ENCODE measurements around the gene NBL1. TPM values are rescaled to one million over a fixed set of nuclear protein-coding genes. Genes with fewer than 3 reads are reported as not detected.
"Not testable (repeated sequence)": the region's sequence is repeated elsewhere in the genome, so short reads cannot be mapped to it uniquely, and the experiment has no call there.

The NBL1 gene
- total and polyA plus RNA-seq, 7 donors = 64.1 to 394 (median 128) TPM

DNA sequence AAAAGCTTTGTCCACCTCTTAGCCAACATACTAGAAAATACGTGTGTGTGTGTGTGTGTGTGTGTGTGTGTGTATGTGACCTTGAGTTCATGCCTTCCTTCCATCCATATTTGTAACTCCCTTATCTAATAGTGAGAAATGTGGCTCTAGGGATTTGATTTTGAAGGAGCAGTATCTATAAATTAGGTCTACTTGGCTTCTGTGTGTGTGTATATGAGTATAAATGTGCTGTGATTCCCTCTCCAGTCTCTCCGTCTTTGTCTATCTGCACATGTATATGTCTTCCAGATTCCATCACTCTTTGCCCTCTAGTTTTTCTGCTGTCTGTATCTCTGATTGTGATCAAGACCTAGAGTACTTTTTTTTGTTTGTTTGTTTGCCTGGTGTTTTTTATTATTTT is 11.9 kb upstream of the NBL1 start:
- H3K4me3 ChIP-seq = no peak overlapping the region
- intact Hi-C loops (cut with DNase I) = no loop called here
- no peak overlapping the region for H3K27ac ChIP-seq
- 90 to 92% methylated on average over 2 of the region's 2 CpGs for WGBS, 2 donors
- peaks cover 0 to 26% (median 4%) of the 10 kb centered on the region in 4 donors for H3K36me3 ChIP-seq
- DNase-seq = no peak
- H3K4me1 ChIP-seq = no peaks in the 10 kb centered on the region
- TF ChIP-seq, protein P1, sequence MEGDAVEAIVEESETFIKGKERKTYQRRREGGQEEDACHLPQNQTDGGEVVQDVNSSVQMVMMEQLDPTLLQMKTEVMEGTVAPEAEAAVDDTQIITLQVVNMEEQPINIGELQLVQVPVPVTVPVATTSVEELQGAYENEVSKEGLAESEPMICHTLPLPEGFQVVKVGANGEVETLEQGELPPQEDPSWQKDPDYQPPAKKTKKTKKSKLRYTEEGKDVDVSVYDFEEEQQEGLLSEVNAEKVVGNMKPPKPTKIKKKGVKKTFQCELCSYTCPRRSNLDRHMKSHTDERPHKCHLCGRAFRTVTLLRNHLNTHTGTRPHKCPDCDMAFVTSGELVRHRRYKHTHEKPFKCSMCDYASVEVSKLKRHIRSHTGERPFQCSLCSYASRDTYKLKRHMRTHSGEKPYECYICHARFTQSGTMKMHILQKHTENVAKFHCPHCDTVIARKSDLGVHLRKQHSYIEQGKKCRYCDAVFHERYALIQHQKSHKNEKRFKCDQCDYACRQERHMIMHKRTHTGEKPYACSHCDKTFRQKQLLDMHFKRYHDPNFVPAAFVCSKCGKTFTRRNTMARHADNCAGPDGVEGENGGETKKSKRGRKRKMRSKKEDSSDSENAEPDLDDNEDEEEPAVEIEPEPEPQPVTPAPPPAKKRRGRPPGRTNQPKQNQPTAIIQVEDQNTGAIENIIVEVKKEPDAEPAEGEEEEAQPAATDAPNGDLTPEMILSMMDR (IDR thresholded peaks at IDR 0.05) = no peak
- TF ChIP-seq EP300 (IDR thresholded peaks at IDR 0.05) = no peak
- no peak for TF ChIP-seq POLR2A (IDR thresholded peaks at IDR 0.05)
- no peak for TF ChIP-seq POLR2AphosphoS5 (IDR thresholded peaks at IDR 0.05)
- no peaks in the 10 kb centered on the region for H3K9me3 ChIP-seq
- H3K27me3 ChIP-seq = no peaks in the 10 kb centered on the region

DNA sequence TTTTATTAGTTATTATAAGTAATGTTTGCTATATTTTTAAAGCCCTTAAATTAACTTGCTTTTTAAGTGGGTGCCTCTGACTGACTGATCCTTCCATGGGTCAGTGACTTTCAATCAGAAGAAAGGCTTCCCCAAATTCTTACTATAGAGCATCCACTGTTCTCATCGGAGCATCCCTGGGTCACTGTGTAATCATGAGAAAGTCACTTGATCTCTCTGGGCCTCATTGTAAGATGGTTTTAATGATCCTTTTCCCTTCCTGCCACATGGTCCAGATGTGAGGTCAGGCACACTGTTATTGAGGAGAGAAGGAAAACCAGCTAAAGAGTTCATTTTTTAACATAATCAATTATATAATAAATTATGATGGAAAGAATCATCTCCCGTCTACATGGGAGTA is 11.0 kb upstream of the NBL1 start:
- DNase-seq = no peak
- Histone ChIP-seq H3K4me1 (no peaks in the 10 kb centered on the region), H3K27ac (no peak overlapping the region), H3K9me3 (no peaks in the 10 kb centered on the region), H3K27me3 (no peaks in the 10 kb centered on the region), H3K4me3 (no peak overlapping the region), H3K36me3 (peaks cover 0 to 17% (median 0%) of the 10 kb centered on the region in 4 donors)
- no peak for TF ChIP-seq POLR2A (IDR thresholded peaks at IDR 0.05)
- TF ChIP-seq POLR2AphosphoS5 (IDR thresholded peaks at IDR 0.05) = no peak
- TF ChIP-seq, protein P1 (IDR thresholded peaks at IDR 0.05) = no peak
- no peak for TF ChIP-seq EP300 (IDR thresholded peaks at IDR 0.05)
- intact Hi-C loops (cut with DNase I) = no loop called here
- WGBS, 2 donors = 96% methylated on average over 2 of the region's 2 CpGs

DNA sequence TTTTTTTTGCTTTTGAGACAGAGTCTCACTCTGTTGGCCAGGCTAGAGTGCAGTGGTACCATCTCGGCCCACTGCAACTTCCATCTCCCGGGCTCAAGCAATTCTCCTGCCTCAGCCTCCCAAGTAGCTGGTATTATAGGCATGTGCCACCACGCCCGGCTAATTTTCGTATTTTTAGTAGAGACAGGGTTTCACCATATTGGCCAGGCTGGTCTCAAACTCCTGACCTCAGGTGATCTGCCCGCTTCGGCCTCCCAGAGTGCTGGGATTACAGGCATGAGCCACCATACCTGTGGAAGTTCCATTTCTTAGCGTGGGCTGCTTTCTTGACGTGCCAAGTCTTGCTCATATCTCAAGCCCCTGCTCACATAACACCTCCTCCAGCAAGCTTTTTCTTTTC is 9.0 kb upstream of the NBL1 start:
- H3K36me3 ChIP-seq; intact Hi-C loops (cut with DNase I); H3K4me3 ChIP-seq; H3K9me3 ChIP-seq; DNase-seq; H3K27ac ChIP-seq; H3K27me3 ChIP-seq; H3K4me1 ChIP-seq: not testable (repeated sequence)
- 93 to 96% methylated on average over 9 of the region's 9 CpGs for WGBS, 2 donors

DNA sequence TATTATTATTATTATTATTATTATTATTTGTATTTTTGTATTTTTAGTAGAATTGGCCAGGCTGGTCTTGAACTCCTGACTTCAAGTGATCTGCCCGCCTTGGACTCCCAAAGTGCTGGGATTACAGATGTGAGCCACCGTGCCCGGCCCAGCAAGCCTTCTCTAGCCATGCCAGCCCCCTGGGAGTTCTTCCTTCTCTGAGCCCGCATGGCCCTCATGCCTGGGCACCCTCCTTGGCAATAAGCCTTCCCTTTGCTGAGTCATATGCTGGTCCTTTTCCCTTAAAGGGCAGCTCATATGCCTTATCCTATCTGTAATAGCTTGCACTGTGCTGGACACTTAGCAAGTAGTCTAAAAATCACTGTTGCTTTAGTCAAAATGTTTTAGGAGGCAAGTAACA is 8.5 kb upstream of the NBL1 start:
- intact Hi-C loops (cut with DNase I) = no loop called here
- Histone ChIP-seq H3K36me3 (no peaks in the 10 kb centered on the region), H3K27ac (peak overlapping the region in 1 of 4 donors; percentile 52), H3K9me3 (no peaks in the 10 kb centered on the region), H3K4me1 (peaks cover 0 to 3% (median 0%) of the 10 kb centered on the region in 4 donors), H3K4me3 (no peak overlapping the region), H3K27me3 (no peaks in the 10 kb centered on the region)
- DNase-seq = peak; percentile 62
- WGBS, 2 donors = 91 to 92% methylated on average over 4 of the region's 4 CpGs
- TF ChIP-seq POLR2AphosphoS5 (IDR thresholded peaks at IDR 0.05) = no peak
- TF ChIP-seq POLR2A (IDR thresholded peaks at IDR 0.05) = no peak
- no peak for TF ChIP-seq EP300 (IDR thresholded peaks at IDR 0.05)
- TF ChIP-seq, protein P1 (IDR thresholded peaks at IDR 0.05) = no peak

DNA sequence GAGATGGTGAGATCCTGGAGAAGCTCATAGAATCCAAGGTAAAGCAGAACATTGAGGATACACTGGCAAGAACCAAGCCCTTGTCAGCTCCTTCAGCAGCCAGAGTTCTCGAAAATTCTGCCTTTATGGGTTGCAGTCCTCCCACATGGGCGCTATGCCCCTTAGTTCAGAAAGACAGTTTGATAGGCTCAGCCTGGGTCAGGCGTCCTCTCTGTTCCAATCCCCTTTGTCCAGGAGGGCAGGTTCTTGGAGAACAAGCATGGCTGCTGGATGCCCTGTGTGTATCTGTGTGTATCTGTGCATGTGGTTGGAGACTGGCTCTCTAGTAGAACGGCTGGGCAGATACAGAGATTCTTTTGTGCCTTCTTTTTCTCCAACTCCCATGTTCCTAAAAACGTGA is 8.0 kb upstream of the NBL1 start:
- H3K27me3 ChIP-seq = no peaks in the 10 kb centered on the region
- no peak for DNase-seq
- intact Hi-C loops (cut with DNase I) = no loop called here
- peaks cover 0 to 6% (median 0%) of the 10 kb centered on the region in 4 donors for H3K4me1 ChIP-seq
- no peaks in the 10 kb centered on the region for H3K9me3 ChIP-seq
- no peaks in the 10 kb centered on the region for H3K36me3 ChIP-seq
- peak overlapping the region in 1 of 4 donors; percentile 52 for H3K27ac ChIP-seq
- 90 to 93% methylated on average over 5 of the region's 5 CpGs for WGBS, 2 donors
- TF ChIP-seq, protein P1 (IDR thresholded peaks at IDR 0.05) = no peak
- no peak for TF ChIP-seq POLR2A (IDR thresholded peaks at IDR 0.05)
- no peak for TF ChIP-seq POLR2AphosphoS5 (IDR thresholded peaks at IDR 0.05)
- TF ChIP-seq EP300 (IDR thresholded peaks at IDR 0.05) = no peak
- H3K4me3 ChIP-seq = no peak overlapping the region

DNA sequence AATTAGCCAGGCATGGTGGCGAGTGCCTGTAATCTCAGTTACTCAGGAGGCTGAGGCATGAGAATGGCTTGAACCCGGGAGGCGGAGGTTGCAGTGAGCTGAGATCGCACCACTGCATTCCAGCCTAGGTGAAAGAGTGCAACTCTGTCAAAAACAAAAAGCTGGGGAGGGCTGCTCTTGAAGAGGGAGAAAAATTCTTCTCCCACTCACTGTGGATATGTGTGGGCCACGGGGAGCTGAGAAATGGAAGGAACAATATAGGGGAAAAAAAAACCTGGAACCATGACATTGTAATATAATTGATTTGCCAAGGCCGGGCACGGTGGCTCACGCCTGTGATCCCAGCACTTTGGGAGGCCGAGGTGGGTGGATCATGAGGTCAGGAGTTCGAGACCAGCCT is 7.4 kb upstream of the NBL1 start:
- H3K27me3 ChIP-seq; H3K9me3 ChIP-seq; H3K27ac ChIP-seq; DNase-seq; intact Hi-C loops (cut with DNase I); H3K4me1 ChIP-seq; H3K36me3 ChIP-seq; H3K4me3 ChIP-seq: not testable (repeated sequence)
- 86 to 94% methylated on average over 10 of the region's 10 CpGs for WGBS, 2 donors
